H1 (cell line): ENCODE measurements around the gene NSUN2. TPM values are rescaled to one million over a fixed set of nuclear protein-coding genes. Genes with fewer than 3 reads are reported as not detected.

Source experiments
- CTCF ChIA-PET: fragments of 300-600 bp; sonication (Branson Sonifier 250); formaldehyde crosslinking; loops from one replicate; lab custom pipeline; 2021; ENCODE audit not compliant: partially characterized antibody; lab: Charles Lee
- POLR2A ChIA-PET: fragments of 300-600 bp; sonication (Branson Sonifier 250); formaldehyde crosslinking; loops from one replicate; lab custom pipeline; 2021; ENCODE audit warnings: inconsistent platforms; ENCODE audit not compliant: partially characterized antibody; lab: Charles Lee
- DNase-seq, 2 experiments: peaks; one replicate each; pipeline versions ENCODE4 v3.0.0 to v3.0.0-alpha.2; 2010 to 2022; ENCODE audit warnings: low spot score in 2 of 2, low read depth in 1 of 2, mixed read lengths in 1 of 2
- FAIRE-seq: peaks from 2 replicates; lab custom pipeline; 2011; peaks lifted over from hg19 to GRCh38; lab: Jason Lieb, UNC
- H2AFZ ChIP-seq: 2 replicates; pipeline ENCODE4 v1.8.1; 2012; ENCODE audit warnings: low read length, inconsistent platforms
- H2AK5ac ChIP-seq: 2 replicates; pipeline ENCODE4 v1.6.1; 2013; ENCODE audit warnings: low read depth, low read length
- H2BK120ac ChIP-seq: replicated peaks from 2 replicates; pipeline ENCODE3; 2013; ENCODE audit warnings: low read depth, low read length, inconsistent platforms
- H2BK12ac ChIP-seq: 2 replicates; pipeline ENCODE4 v1.6.1; 2013; ENCODE audit warnings: low read depth, low read length
- H2BK15ac ChIP-seq: 2 replicates; pipeline ENCODE4 v1.6.1; 2013; ENCODE audit warnings: low read length
- H2BK20ac ChIP-seq: 2 replicates; pipeline ENCODE4 v1.6.1; 2013; ENCODE audit warnings: low read length
- H2BK5ac ChIP-seq: 2 replicates; pipeline ENCODE4 v1.6.1; 2013; ENCODE audit warnings: low read depth, low read length
- H3K14ac ChIP-seq: 2 replicates; pipeline ENCODE4 v1.6.1; 2013; ENCODE audit warnings: inconsistent platforms; ENCODE audit not compliant: insufficient read length
- H3K18ac ChIP-seq: 2 replicates; pipeline ENCODE4 v1.6.1; 2013; ENCODE audit warnings: low read length; ENCODE audit errors: extremely low read depth
- H3K23ac ChIP-seq: 2 replicates; pipeline ENCODE4 v1.6.1; 2013; ENCODE audit warnings: inconsistent platforms; ENCODE audit not compliant: insufficient read length
- H3K23me2 ChIP-seq: 2 replicates; pipeline ENCODE4 v1.6.1; 2013; ENCODE audit warnings: low read depth, low read length
- H3K27ac ChIP-seq: 2 replicates; pipeline ENCODE4 v1.6.1; 2011; ENCODE audit warnings: low read depth, low read length, inconsistent platforms
- H3K27me3 ChIP-seq, 4 experiments: replicated peaks in 1 of 4; 1 replicate in 1 of 4; 2 replicates in 3 of 4; pipeline versions ENCODE4 v1.6.1 to v1.8.1; 2011 to 2013; ENCODE audit warnings: low read length in 3 of 4, mild to moderate bottlenecking in 3 of 4, inconsistent platforms in 2 of 4, mixed read lengths in 2 of 4, moderate library complexity in 1 of 4; ENCODE audit not compliant: control insufficient read depth in 3 of 4, insufficient read depth in 3 of 4; ENCODE audit errors: extremely low read depth in 1 of 4
- H3K36me3 ChIP-seq, 4 experiments: 2 replicates each; pipeline versions ENCODE4 v1.6.1 to v1.8.1; 2011 to 2013; ENCODE audit warnings: mild to moderate bottlenecking in 4 of 4, low read length in 3 of 4, moderate library complexity in 2 of 4, control low read depth in 1 of 4, inconsistent platforms in 1 of 4; ENCODE audit not compliant: insufficient read depth in 4 of 4, control insufficient read depth in 2 of 4
- H3K4ac ChIP-seq: replicated peaks from 2 replicates; pipeline ENCODE3; 2013; ENCODE audit warnings: low read length, low read depth, mixed read lengths, inconsistent platforms; ENCODE audit not compliant: insufficient read length
- H3K4me1 ChIP-seq, 4 experiments: replicated peaks in 1 of 4; 1 replicate in 1 of 4; 2 replicates in 3 of 4; pipeline versions ENCODE4 v1.6.1 to v1.8.1; 2011 to 2013; ENCODE audit warnings: low read length in 3 of 4, inconsistent platforms in 2 of 4, mixed read lengths in 1 of 4; ENCODE audit not compliant: insufficient read depth in 4 of 4, control insufficient read depth in 3 of 4
- H3K4me2 ChIP-seq, 2 experiments: 2 replicates each; pipeline versions ENCODE4 v1.6.1 to v1.8.1; 2011 to 2013; ENCODE audit warnings: low read depth in 2 of 2, low read length in 2 of 2, control low read depth in 1 of 2, inconsistent platforms in 1 of 2, mild to moderate bottlenecking in 1 of 2; ENCODE audit not compliant: insufficient read depth in 1 of 2
- H3K4me3 ChIP-seq, 4 experiments: fragments of 200-600, 300-600 bp in 1 of 4; sonication (generic), shearing (Covaris generic), sonication (Bioruptor Twin) in 1 of 4; 2 replicates each; pipeline versions ENCODE4 v1.5.1 to v1.8.1; 2011 to 2016; ENCODE audit warnings: low read length in 4 of 4, low read depth in 3 of 4, control low read depth in 2 of 4, inconsistent platforms in 2 of 4, mild to moderate bottlenecking in 2 of 4, mixed read lengths in 1 of 4, moderate library complexity in 1 of 4; ENCODE audit not compliant: insufficient read depth in 2 of 4; ENCODE audit errors: extremely low read depth in 1 of 4
- H3K56ac ChIP-seq: replicated peaks from 2 replicates; pipeline ENCODE3; 2013; ENCODE audit warnings: low read depth, mild to moderate bottlenecking, mixed read lengths, low read length, inconsistent platforms; ENCODE audit not compliant: insufficient read length
- H3K79me1 ChIP-seq: 2 replicates; pipeline ENCODE4 v1.6.1; 2013; ENCODE audit warnings: low read depth, low read length, control low read depth
- H3K79me2 ChIP-seq, 2 experiments: 2 replicates each; pipeline versions ENCODE4 v1.6.1 to v1.8.1; 2012 to 2013; ENCODE audit warnings: low read length in 2 of 2, mild to moderate bottlenecking in 2 of 2, inconsistent platforms in 1 of 2; ENCODE audit not compliant: insufficient read depth in 2 of 2, control insufficient read depth in 1 of 2
- H3K9ac ChIP-seq, 4 experiments: replicated peaks in 1 of 4; 1 replicate in 1 of 4; 2 replicates in 3 of 4; pipeline versions ENCODE4 v1.6.1 to v1.8.1; 2011 to 2013; ENCODE audit warnings: low read depth in 3 of 4, low read length in 3 of 4, control low read depth in 2 of 4, mild to moderate bottlenecking in 2 of 4, moderate library complexity in 2 of 4, inconsistent platforms in 1 of 4; ENCODE audit errors: extremely low read depth in 1 of 4
- H3K9me3 ChIP-seq, 2 experiments: 2 replicates each; pipeline versions ENCODE4 v1.6.1 to v1.8.1; 2012 to 2013; ENCODE audit warnings: mild to moderate bottlenecking in 2 of 2, moderate library complexity in 2 of 2, control low read depth in 1 of 2, inconsistent platforms in 1 of 2, low read depth in 1 of 2, low read length in 1 of 2, mixed read lengths in 1 of 2; ENCODE audit not compliant: insufficient read depth in 2 of 2
- H4K20me1 ChIP-seq, 2 experiments: replicated peaks in 1 of 2; 2 replicates each; pipeline versions ENCODE3 to v1.8.1; 2011 to 2013; ENCODE audit warnings: inconsistent platforms in 2 of 2, low read length in 2 of 2, mild to moderate bottlenecking in 1 of 2; ENCODE audit not compliant: insufficient read depth in 2 of 2, control insufficient read depth in 1 of 2
- H4K5ac ChIP-seq: 2 replicates; pipeline ENCODE4 v1.6.1; 2013; ENCODE audit warnings: low read length, low read depth, mixed read lengths, inconsistent platforms; ENCODE audit not compliant: insufficient read length
- H4K8ac ChIP-seq: 2 replicates; pipeline ENCODE4 v1.8.0; 2013; ENCODE audit warnings: mild to moderate bottlenecking, moderate library complexity, low read length, inconsistent platforms; ENCODE audit not compliant: insufficient read depth; ENCODE audit errors: extremely low read depth
- H4K91ac ChIP-seq: replicated peaks from 2 replicates; pipeline ENCODE3; 2013; ENCODE audit warnings: low read length, mixed read lengths, inconsistent platforms; ENCODE audit not compliant: insufficient read length
- ATF2 ChIP-seq: IDR thresholded peaks from 2 replicates; pipeline ENCODE4 v1.6.1; 2012; ENCODE audit warnings: low read length, inconsistent platforms
- BACH1 ChIP-seq: IDR thresholded peaks from 2 replicates; pipeline ENCODE4 v1.6.1; 2012; ENCODE audit warnings: low read length, improper control_type of control experiment
- E2F6 ChIP-seq: IDR thresholded peaks from 2 replicates; pipeline ENCODE4 v1.6.1; 2012; ENCODE audit warnings: inconsistent platforms
- GTF2F1 ChIP-seq: IDR thresholded peaks from 2 replicates; pipeline ENCODE4 v1.6.1; 2012; ENCODE audit warnings: low read depth, low read length, improper control_type of control experiment, borderline replicate concordance
- JUN ChIP-seq: IDR thresholded peaks from 2 replicates; pipeline ENCODE4 v1.6.1; 2011; ENCODE audit warnings: low read depth, mild to moderate bottlenecking, improper control_type of control experiment, low read length
- POU5F1 ChIP-seq: IDR thresholded peaks from 2 replicates; pipeline ENCODE4 v1.6.1; 2011; ENCODE audit warnings: low read depth, mild to moderate bottlenecking, low read length, moderate library complexity
- SIX5 ChIP-seq: IDR thresholded peaks from 2 replicates; pipeline ENCODE4 v1.6.1; 2011; ENCODE audit warnings: mild to moderate bottlenecking, low read depth, low read length
- TAF7 ChIP-seq: optimal IDR thresholded peaks from 2 replicates; pipeline ENCODE3; 2011; ENCODE audit warnings: low read depth, mild to moderate bottlenecking, inconsistent platforms, low read length, moderate library complexity, borderline replicate concordance
- TCF12 ChIP-seq: IDR thresholded peaks from 2 replicates; pipeline ENCODE4 v1.6.1; 2011; ENCODE audit warnings: low read depth, mild to moderate bottlenecking, low read length
- WGBS, 2 experiments: shearing (Covaris generic) in 1 of 2; methylation state at CpG; one replicate each; pipeline versions ENCODE4 v1.1.6 to v1.1.7; 2013 to 2015; ENCODE audit warnings: low lambda C conversion rate in 2 of 2, mixed read lengths in 2 of 2, inconsistent platforms in 1 of 2, low coverage in 1 of 2, missing lambda C conversion rate in 1 of 2; ENCODE audit not compliant: insufficient replicate concordance in 2 of 2, insufficient coverage in 1 of 2, insufficient read length in 1 of 2; ENCODE audit errors: extremely low coverage in 1 of 2, missing lambda C conversion rate in 1 of 2; 5-methylcytosine and 5-hydroxymethylcytosine counted together
- polyA plus RNA-seq, 7 experiments: library from polyadenylated mRNA; depleted of rRNA in 3 of 7; stranded (reverse) in 5 of 7; unstranded in 2 of 7; fragments of >200 nt in 5 of 7; fragments of 200-250 nt in 2 of 7; gene quantifications; 1 replicate in 5 of 7; 2 replicates in 1 of 7; 4 replicates in 1 of 7; pipeline versions ENCODE4 v1.2.1 to v1.2.3, GENCODE V29; 2011 to 2013; ENCODE audit warnings: missing spikeins in 2 of 7, mixed read lengths in 2 of 7
- total RNA-seq: library from RNA; stranded (reverse); fragmentation: NEBNext Ultra II Directional; extraction: Animal tissue kit (Norgen Biotek cat#: 25700); gene quantifications from 2 replicates; pipeline ENCODE4 v1.2.1, GENCODE V29; 2021

Gene NSUN2
- total and polyA plus RNA-seq, 2 of the 8 experiments (the other 6 are each of a cell fraction or from before 2014, with no cell fraction given): 47.3 to 94.7 TPM

DNA sequence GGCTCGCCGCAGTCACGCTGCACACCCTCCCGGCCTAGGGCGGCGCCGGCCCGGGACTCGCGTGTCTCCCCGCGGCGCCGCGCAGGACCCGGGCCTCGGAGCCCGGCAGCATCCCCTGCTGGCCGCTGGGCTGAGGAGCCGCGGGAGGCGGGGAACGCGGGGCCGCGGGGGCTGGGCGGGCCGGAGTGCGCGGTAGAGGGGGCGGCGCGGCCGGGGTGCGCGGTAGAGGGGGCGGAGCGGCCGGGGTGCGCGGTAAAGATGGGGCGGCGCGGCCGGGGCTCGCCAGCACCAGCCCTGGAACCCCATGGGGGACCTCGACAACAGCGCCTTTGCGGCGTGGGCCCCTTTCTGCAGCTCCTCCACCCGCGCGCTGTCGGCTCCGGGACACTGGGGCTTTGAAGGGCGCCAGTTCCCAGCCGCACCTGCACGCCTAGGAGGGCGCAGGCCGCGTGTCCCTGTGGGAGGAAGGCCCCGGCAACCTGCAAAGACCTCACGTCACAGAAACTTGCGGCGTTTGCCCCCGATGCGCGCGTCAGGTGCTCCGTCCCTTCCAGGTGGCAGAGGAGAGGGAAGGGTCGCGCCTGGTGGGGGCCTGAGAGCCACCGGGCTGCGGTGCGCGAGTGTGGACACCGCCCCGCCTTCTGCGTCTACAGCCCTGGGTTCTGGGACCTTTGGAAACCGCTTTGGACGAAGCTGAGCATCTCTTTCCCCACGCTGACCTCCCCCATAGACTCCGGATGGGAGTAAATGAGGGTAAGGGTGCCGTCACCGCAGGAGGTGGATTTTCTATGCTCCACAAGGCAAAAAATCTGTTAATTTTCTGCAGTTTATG, 49.6 kb downstream of the NSUN2 start:
- H3K27ac ChIP-seq: no peak overlapping the region
- peak in 1 of 2 experiments; percentile 77 for DNase-seq
- no peak overlapping the region for H3K23ac ChIP-seq
- H3K9me3 ChIP-seq: no peaks in the 10 kb centered on the region; a peak in 1 of 4 replicates
- H3K56ac ChIP-seq: no peak overlapping the region
- H3K14ac ChIP-seq: no peak overlapping the region
- peak overlapping the region; percentile 39; the same call in 1 of the 2 replicates for H4K8ac ChIP-seq
- POLR2A ChIA-PET: interaction anchor here (1.0 to 1.2 kb wide), 2 partner anchors 9 to 50 kb away, joined by 4 read pairs; partner anchors contain the start of genes NSUN2 and SRD5A1
- H2BK12ac ChIP-seq: no peak overlapping the region
- H2BK15ac ChIP-seq: no peak overlapping the region
- no peaks in the 10 kb centered on the region for H3K79me2 ChIP-seq
- no peak overlapping the region for H2BK5ac ChIP-seq
- peak overlapping the region; percentile 60 for H3K18ac ChIP-seq
- CTCF ChIA-PET: interaction anchor here (0.5 to 1.6 kb wide), 8 partner anchors 10 to 1095 kb away, joined by 3 to 9 read pairs (median 3); no protein-coding TSS in a partner anchor
- H3K36me3 ChIP-seq: no peaks in the 10 kb centered on the region
- peak overlapping the region; percentile 36 to 71 (median 56) for H3K4me3 ChIP-seq
- peaks cover 0 to 19% (median 18%) of the 10 kb centered on the region in 4 experiments; a peak in 6 of 7 replicates for H3K27me3 ChIP-seq
- H2AFZ ChIP-seq: peak overlapping the region; percentile 49; the same call in 1 of the 2 replicates
- no peak overlapping the region for H2BK20ac ChIP-seq
- no peaks in the 10 kb centered on the region for H4K20me1 ChIP-seq
- WGBS, 2 experiments: 18% methylated on average over 17 of the region's 85 CpGs; no CpG with 5 or more reads in 1 of the 2 experiments
- no peak overlapping the region for H4K91ac ChIP-seq
- no peaks in the 10 kb centered on the region for H3K79me1 ChIP-seq
- H4K5ac ChIP-seq: no peak overlapping the region
- H3K4me2 ChIP-seq: peak overlapping the region; percentile 61 to 93
- H3K4ac ChIP-seq: no peak overlapping the region
- H3K9ac ChIP-seq: peak overlapping the region in 1 of 4 experiments; percentile 27; a peak in 2 of 7 replicates
- H2AK5ac ChIP-seq: no peak overlapping the region
- H3K4me1 ChIP-seq: peaks cover 0 to 7% (median 3%) of the 10 kb centered on the region in 4 experiments; a peak in 6 of 7 replicates
- peaks cover 7% of the 10 kb centered on the region; the same call in 1 of the 2 replicates for H3K23me2 ChIP-seq
- FAIRE-seq: no peak
- H2BK120ac ChIP-seq: no peak overlapping the region
- TF ChIP-seq GTF2F1: no peak
- TF ChIP-seq ATF2: no peak
- TF ChIP-seq SIX5: no peak
- TF ChIP-seq TCF12: no peak
- TF ChIP-seq E2F6: peak; percentile 74; the same call in 1 of the 2 replicates
- TF ChIP-seq POU5F1: no peak
- TF ChIP-seq BACH1: peak; percentile 63; the same call in 1 of the 2 replicates
- TF ChIP-seq TAF7: no peak
- TF ChIP-seq JUN: no peak
